Spinal cord (tissue), 10 donors: ENCODE measurements around the gene NPEPL1. TPM values are rescaled to one million over a fixed set of nuclear protein-coding genes. Genes with fewer than 3 reads are reported as not detected.

ENCODE experiments used
- DNase-seq, 6 donors: peaks; one replicate each; pipeline versions ENCODE4 v3.0.0 to v3.0.0-alpha.2; 2013 to 2015; ENCODE audit warnings: low spot score in 6 of 6, low read depth in 4 of 6
- H3K27ac ChIP-seq: one replicate; pipeline ENCODE4 v1.5.1; 2013; ENCODE audit warnings: low read depth, low read length, control low read depth
- H3K27me3 ChIP-seq: one replicate; pipeline ENCODE4 v1.6.1; 2013; ENCODE audit warnings: low read length; ENCODE audit not compliant: control insufficient read depth, insufficient read depth
- H3K36me3 ChIP-seq: one replicate; pipeline ENCODE4 v1.6.1; 2013; ENCODE audit warnings: low read length; ENCODE audit not compliant: control insufficient read depth, insufficient read depth
- H3K4me1 ChIP-seq: one replicate; pipeline ENCODE4 v1.6.1; 2013; ENCODE audit warnings: low read length; ENCODE audit not compliant: control insufficient read depth, insufficient read depth
- H3K4me3 ChIP-seq: one replicate; pipeline ENCODE4 v1.5.1; 2013; ENCODE audit warnings: low read depth, low read length, control low read depth
- H3K9me3 ChIP-seq: one replicate; pipeline ENCODE4 v1.6.1; 2013; ENCODE audit warnings: low read length; ENCODE audit not compliant: control insufficient read depth, insufficient read depth
- WGBS: methylation state at CpG from one replicate; pipeline ENCODE4 v1.1.5; 2013; ENCODE audit warnings: missing lambda C conversion rate; ENCODE audit not compliant: insufficient coverage; 5-methylcytosine and 5-hydroxymethylcytosine counted together
- polyA plus RNA-seq, 2 donors: library from polyadenylated mRNA; unstranded; fragments of 120-200 nt; gene quantifications; one replicate each; pipeline ENCODE4 v1.2.1, GENCODE V29; 2013; ENCODE audit not compliant: insufficient read length in 2 of 2
- total RNA-seq, 2 donors: library from RNA; depleted of rRNA in 1 of 2; stranded (reverse); fragments of 120-200 nt in 1 of 2; fragments of >200 nt in 1 of 2; gene quantifications; one replicate each; pipeline versions ENCODE4 v1.2.3 to v1.2.4, GENCODE V29; 2013 to 2014
- donor health status: healthy.

The NPEPL1 gene
- total and polyA plus RNA-seq, 4 donors: 10.7 to 56.6 (median 37.1) TPM

- WGBS: 51% methylated on average over 10 of the region's 11 CpGs
- Histone ChIP-seq H3K9me3 (no peaks in the 10 kb centered on the region), H3K4me3 (no peak overlapping the region), H3K27ac (no peak overlapping the region), H3K27me3 (no peaks in the 10 kb centered on the region), H3K36me3 (peaks cover 31% of the 10 kb centered on the region), H3K4me1 (peaks cover 4% of the 10 kb centered on the region)
- peak in 1 of 6 donors; percentile 54 for DNase-seq
Observed at GRCh38 chr20:58665606-58666005, 27.0 kb upstream of the NPEPL1 start.

DNA sequence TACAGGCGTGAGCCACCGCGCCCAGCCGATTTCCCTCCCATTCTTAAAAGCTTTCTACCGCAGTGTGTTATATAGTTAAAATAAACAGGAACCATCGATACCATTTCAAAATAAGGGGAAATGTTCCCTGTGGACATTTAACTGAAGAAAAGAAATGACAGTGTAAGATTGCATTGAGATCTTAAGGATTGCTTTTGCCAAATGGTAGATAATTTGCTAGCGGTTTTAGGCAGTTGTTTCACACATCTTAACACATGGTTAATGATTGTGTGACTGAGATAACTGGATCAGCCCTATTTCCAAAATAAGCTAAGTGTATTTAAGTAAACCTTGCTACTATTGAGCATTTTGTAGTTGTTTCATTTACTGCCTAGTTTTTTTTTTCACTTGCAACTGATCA is 25.9 kb upstream of the NPEPL1 start:
- WGBS: no CpG with 5 or more reads among the region's 7 CpGs
- Histone ChIP-seq H3K9me3 (no peaks in the 10 kb centered on the region), H3K36me3 (peaks cover 21% of the 10 kb centered on the region), H3K27me3 (no peaks in the 10 kb centered on the region), H3K27ac (no peak overlapping the region), H3K4me1 (peaks cover 4% of the 10 kb centered on the region), H3K4me3 (no peak overlapping the region)
- no peak for DNase-seq

GRCh38 chr20:58667975-58668374 is 24.6 kb upstream of the NPEPL1 start:
- no peak overlapping the region for H3K4me3 ChIP-seq
- H3K4me1 ChIP-seq: peaks cover 4% of the 10 kb centered on the region
- no peaks in the 10 kb centered on the region for H3K9me3 ChIP-seq
- WGBS: 100% methylated on average over 1 of the region's 5 CpGs
- H3K27me3 ChIP-seq: no peaks in the 10 kb centered on the region
- peaks cover 15% of the 10 kb centered on the region for H3K36me3 ChIP-seq
- no peak for DNase-seq
- no peak overlapping the region for H3K27ac ChIP-seq

GRCh38 chr20:58668901-58669286 is 23.7 kb upstream of the NPEPL1 start:
- Histone ChIP-seq H3K9me3 (no peaks in the 10 kb centered on the region), H3K4me3 (no peak overlapping the region), H3K4me1 (peaks cover 4% of the 10 kb centered on the region), H3K27ac (no peak overlapping the region), H3K27me3 (no peaks in the 10 kb centered on the region), H3K36me3 (peaks cover 13% of the 10 kb centered on the region)
- no peak for DNase-seq
- 56% methylated on average over 2 of the region's 5 CpGs for WGBS

- H3K27ac ChIP-seq: no peak overlapping the region
- WGBS: 44% methylated on average over 9 of the region's 16 CpGs
- no peak for DNase-seq
Observed at GRCh38 chr20:58669287-58670006, 23.2 kb upstream of the NPEPL1 start.

DNA sequence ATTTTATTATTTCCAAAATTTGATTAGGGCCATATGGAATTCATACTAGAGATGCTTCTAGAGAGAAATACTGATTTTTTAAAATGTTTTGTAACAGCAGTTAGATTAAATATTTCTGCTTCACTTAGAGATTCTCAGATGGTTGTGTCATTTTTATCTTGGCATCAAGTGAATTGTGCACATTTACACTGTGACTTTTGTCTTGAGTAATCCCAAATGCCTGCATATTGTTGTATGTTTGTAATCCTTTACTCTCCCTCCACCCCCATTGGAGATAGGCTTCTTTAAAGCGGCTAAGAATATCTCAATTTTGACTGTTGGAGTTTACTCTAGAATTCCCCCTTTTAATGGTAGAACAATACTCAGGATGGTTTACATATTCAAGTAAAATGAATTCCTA is 22.5 kb upstream of the NPEPL1 start:
- Histone ChIP-seq H3K27ac (no peak overlapping the region), H3K36me3 (peaks cover 16% of the 10 kb centered on the region), H3K4me1 (peaks cover 4% of the 10 kb centered on the region), H3K27me3 (no peaks in the 10 kb centered on the region), H3K4me3 (no peak overlapping the region), H3K9me3 (no peaks in the 10 kb centered on the region)
- no CpG with 5 or more reads among the region's 1 CpG for WGBS
- no peak for DNase-seq

More at GRCh38 chr20:58669287-58670006, 23.2 kb upstream of the NPEPL1 start:
- peaks cover 4% of the 10 kb centered on the region for H3K4me1 ChIP-seq
- H3K9me3 ChIP-seq: no peaks in the 10 kb centered on the region
- no peak overlapping the region for H3K4me3 ChIP-seq
- peaks cover 13% of the 10 kb centered on the region for H3K36me3 ChIP-seq
- no peaks in the 10 kb centered on the region for H3K27me3 ChIP-seq

DNA sequence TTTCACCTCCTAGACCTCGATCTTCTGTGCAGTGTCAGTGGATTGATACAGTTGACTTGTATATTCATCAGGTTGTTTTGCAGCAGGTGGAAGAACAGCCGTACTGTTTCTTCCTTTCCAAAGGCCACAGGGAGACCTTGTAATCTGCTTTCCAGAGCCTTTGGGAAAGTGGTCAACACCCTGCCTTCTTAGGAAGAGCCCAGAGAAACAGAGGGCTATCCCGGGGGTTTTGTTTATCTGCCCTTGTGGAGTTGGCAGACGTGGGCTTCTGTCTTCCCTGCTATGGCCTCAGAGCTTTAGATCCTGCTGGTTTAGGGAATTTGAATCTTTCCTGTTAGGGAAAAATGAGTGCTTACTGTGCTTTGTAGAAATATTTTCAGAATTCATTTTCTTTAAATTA is 21.9 kb upstream of the NPEPL1 start:
- Histone ChIP-seq H3K4me3 (no peak overlapping the region), H3K36me3 (peaks cover 22% of the 10 kb centered on the region), H3K27ac (no peak overlapping the region), H3K27me3 (no peaks in the 10 kb centered on the region), H3K4me1 (peaks cover 1% of the 10 kb centered on the region), H3K9me3 (no peaks in the 10 kb centered on the region)
- 56% methylated on average over 3 of the region's 4 CpGs for WGBS
- DNase-seq: no peak

- H3K36me3 ChIP-seq: peaks cover 25% of the 10 kb centered on the region
- 95% methylated on average over 8 of the region's 9 CpGs for WGBS
Observed at GRCh38 chr20:58673119-58673518, 19.5 kb upstream of the NPEPL1 start.

GRCh38 chr20:58675146-58675584 is 17.4 kb upstream of the NPEPL1 start:
- H3K36me3 ChIP-seq: peaks cover 20% of the 10 kb centered on the region
- WGBS: 91% methylated on average over 16 of the region's 18 CpGs
- H3K27me3 ChIP-seq: no peaks in the 10 kb centered on the region

More at GRCh38 chr20:58673119-58673518, 19.5 kb upstream of the NPEPL1 start:
- Histone ChIP-seq H3K27ac (no peak overlapping the region), H3K4me1 (no peaks in the 10 kb centered on the region), H3K4me3 (no peak overlapping the region), H3K9me3 (no peaks in the 10 kb centered on the region), H3K27me3 (no peaks in the 10 kb centered on the region)
- no peak for DNase-seq

GRCh38 chr20:58675641-58676040 is 17.0 kb upstream of the NPEPL1 start:
- WGBS: 91% methylated on average over 16 of the region's 17 CpGs

More at GRCh38 chr20:58675146-58675584, 17.4 kb upstream of the NPEPL1 start:
- DNase-seq: no peak
- no peak overlapping the region for H3K27ac ChIP-seq
- no peak overlapping the region for H3K4me3 ChIP-seq
- H3K9me3 ChIP-seq: no peaks in the 10 kb centered on the region
- no peaks in the 10 kb centered on the region for H3K4me1 ChIP-seq

More at GRCh38 chr20:58675641-58676040, 17.0 kb upstream of the NPEPL1 start:
- peaks cover 20% of the 10 kb centered on the region for H3K36me3 ChIP-seq
- no peak overlapping the region for H3K27ac ChIP-seq
- no peaks in the 10 kb centered on the region for H3K9me3 ChIP-seq
- H3K4me3 ChIP-seq: no peak overlapping the region
- no peaks in the 10 kb centered on the region for H3K4me1 ChIP-seq
- H3K27me3 ChIP-seq: no peaks in the 10 kb centered on the region
- DNase-seq: no peak
